ENCODE data around the gene DHRS4. TPM values are rescaled to one million over a fixed set of nuclear protein-coding genes. Genes with fewer than 3 reads are reported as not detected.
"Not testable (repeated sequence)": the region's sequence is repeated elsewhere in the genome, so short reads cannot be mapped to it uniquely, and the experiment has no call there.

DHRS4 gene
- total and polyA plus RNA-seq, 8 donors, result 28.1 to 41.4 (median 37.1) TPM

DNA sequence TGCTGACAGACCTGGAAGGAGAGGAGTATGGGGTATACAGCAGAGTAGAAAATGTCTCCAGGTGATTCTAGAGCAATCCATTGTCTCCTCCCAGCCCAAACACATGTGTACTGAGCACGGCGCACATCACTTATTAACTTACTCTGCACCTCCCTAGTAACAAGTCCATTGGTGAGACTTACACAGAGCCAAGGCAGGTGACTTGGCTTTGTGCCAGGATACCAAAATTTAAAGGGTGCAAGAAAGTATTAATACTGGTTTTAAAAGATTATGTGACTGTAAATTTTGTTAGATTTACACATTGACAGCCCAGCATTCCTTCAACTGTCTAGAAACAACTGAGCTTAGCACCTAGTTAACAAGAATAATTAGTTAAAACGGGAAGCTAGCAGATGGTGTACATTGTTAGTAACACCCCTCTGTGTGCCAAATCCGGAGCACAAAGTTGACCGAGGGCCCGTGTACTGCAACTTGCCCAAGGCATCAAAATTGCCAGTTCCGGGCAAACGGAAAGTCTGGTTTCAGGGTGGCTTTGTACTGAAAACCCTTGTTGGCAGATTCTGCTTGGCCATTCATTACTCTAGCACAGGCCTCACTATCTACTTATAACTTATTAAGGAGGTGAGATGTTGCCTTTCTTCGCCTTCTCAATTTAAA lies 4.5 kb downstream of the DHRS4 start:
- H3K27me3 ChIP-seq; H3K9me3 ChIP-seq; intact Hi-C loops (cut with DNase I); DNase-seq; ATAC-seq; H3K27ac ChIP-seq; H3K4me3 ChIP-seq: not testable (repeated sequence)
- Histone ChIP-seq H3K4me1 (peaks cover 3 to 14% of the 10 kb centered on the region in 2 donors), H3K36me3 (peaks cover 0 to 11% of the 10 kb centered on the region in 2 donors)

DNA sequence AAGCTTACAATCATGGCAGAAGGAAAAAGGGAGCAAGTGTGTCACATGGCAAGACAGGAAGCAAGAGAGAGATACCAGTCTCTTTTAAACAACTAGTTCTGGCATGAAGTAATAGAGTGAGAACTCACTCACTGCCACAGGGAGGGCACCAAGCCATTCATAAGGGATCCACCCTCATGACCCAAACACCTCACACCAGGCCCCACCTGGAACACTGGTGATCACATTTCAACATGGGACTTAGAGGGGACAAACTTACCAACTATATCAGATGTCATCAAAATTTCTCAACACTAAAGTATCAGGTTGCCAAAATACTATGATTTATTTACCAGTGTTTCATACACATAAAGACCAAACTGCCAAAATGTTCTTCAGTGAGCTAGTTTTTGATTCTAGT lies 7.3 kb downstream of the DHRS4 start:
- H3K4me3 ChIP-seq; ATAC-seq; intact Hi-C loops (cut with DNase I); H3K36me3 ChIP-seq; DNase-seq; H3K9me3 ChIP-seq; H3K4me1 ChIP-seq; H3K27me3 ChIP-seq; H3K27ac ChIP-seq: not testable (repeated sequence)

DNA sequence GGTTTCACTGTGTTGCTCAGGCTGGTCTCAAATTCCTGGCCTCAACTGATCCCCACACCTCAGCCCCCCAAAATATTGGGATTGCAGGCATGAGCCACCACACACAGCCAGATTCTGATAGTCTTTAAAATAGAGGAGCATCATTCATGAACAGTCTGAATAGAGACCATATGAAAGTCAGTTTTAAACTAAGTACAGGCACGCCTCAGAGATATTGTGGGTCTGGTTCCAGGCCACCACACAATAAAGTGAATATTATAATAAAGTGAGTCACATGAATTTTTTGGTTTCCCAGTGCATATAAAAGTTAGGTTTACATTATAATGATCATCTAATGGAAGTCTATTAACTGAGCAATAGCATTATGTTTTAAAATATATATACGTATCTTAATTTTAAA lies 8.1 kb downstream of the DHRS4 start:
- DNase-seq; H3K4me1 ChIP-seq; H3K36me3 ChIP-seq; H3K4me3 ChIP-seq; H3K9me3 ChIP-seq; intact Hi-C loops (cut with DNase I); H3K27ac ChIP-seq; H3K27me3 ChIP-seq; ATAC-seq: not testable (repeated sequence)

DNA sequence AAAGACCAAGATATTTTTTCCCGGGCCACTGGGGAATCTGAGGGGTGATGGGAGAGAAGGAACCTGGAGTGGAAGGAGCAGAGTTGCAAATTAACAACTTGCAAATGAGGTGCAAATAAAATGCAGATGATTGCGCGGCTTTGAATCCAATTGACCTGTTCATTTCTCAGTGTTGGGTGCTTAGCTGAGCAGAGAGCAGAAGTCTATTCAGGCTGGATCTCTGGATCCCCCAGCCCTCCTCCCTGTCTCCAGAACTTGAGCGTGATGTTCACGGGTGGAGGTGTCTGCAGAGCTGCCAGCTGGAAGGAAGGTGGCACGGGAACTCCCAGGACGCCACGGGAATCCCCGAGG lies 15.5 kb downstream of the DHRS4 start:
- ATAC-seq; H3K4me1 ChIP-seq; H3K27ac ChIP-seq; H3K9me3 ChIP-seq; H3K27me3 ChIP-seq; intact Hi-C loops (cut with DNase I); H3K36me3 ChIP-seq; DNase-seq: not testable (repeated sequence)
- peak overlapping the region in 1 of 2 donors; percentile 43 for H3K4me3 ChIP-seq

DNA sequence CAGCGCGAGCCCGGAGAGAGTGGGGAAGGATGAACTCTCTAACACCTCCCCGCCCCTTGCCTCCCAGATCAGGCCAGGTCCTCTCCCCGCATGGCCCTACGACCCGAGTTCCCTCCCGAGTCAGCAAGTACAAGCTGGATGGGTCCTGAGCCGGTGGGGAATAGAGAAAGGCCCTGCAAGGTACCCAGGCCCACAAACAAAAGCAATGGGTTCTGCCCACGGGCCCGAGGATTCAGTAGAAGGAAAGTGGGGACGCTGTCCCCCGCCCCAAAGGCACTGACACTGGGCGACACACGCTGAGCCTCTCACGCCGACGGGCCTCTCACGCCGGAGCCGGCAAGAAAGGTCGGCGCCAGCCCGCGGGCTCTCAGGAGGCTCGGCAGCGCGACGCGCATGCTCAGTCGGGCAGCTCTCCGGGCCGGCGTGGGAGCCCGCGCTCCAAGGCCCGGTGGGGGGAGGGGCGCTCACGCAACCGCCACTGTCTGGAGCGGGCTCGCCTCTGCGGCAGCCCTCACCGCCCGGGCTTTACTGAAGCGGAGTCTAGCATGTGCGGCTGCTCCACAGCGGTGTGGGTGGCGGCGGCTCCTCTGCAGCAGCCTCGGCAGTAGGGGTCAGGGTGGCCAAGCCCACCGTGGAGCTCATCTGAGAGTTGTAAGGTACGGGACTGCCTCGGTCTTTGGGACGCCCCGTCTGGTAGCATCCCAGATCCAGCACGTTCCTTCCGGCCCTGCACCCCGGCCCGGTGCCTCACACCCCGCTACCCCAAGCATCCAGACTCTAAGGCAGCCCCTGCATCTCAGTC lies 16.1 kb downstream of the DHRS4 start:
- intact Hi-C loops (cut with DNase I), result loop anchor here in 1 of 2 donors (5.0 kb wide), 1 partner anchor 48 kb away; no protein-coding TSS in a partner anchor
- H3K36me3 ChIP-seq, H3K27ac ChIP-seq, H3K4me1 ChIP-seq, H3K27me3 ChIP-seq, H3K9me3 ChIP-seq: not testable (repeated sequence)
- ATAC-seq (peak; percentile 93), DNase-seq (peak in 2 of 4 donors; percentile 47 to 84)
- H3K4me3 ChIP-seq, result peak overlapping the region; percentile 43

DNA sequence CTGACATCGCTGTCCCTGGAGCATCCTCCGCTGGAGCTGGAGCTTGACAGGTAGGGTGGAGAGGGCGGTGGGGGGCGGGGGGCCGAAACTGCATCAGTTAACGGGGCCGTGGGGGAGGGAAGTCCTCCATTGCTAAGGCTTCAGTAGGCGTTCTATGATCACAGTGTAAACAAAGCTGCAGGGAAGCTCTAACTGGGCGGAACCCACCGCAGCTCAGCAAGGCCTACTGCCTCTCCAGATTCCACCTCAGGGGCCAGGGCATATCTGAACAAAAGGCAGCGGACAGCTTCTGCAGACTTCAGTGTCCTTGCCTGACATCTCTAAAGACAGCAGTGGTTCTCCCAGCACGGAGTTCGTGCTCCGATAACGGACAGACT lies 16.7 kb downstream of the DHRS4 start:
- H3K36me3 ChIP-seq, H3K27me3 ChIP-seq, H3K9me3 ChIP-seq, DNase-seq, H3K4me1 ChIP-seq, H3K27ac ChIP-seq: not testable (repeated sequence)
- peak overlapping the region in 1 of 2 donors; percentile 43 for H3K4me3 ChIP-seq
- ATAC-seq, result peak; percentile 26
- intact Hi-C loops (cut with DNase I), result loop anchor here in 1 of 2 donors (5.0 kb wide), 1 partner anchor 47 kb away; no protein-coding TSS in a partner anchor

DNA sequence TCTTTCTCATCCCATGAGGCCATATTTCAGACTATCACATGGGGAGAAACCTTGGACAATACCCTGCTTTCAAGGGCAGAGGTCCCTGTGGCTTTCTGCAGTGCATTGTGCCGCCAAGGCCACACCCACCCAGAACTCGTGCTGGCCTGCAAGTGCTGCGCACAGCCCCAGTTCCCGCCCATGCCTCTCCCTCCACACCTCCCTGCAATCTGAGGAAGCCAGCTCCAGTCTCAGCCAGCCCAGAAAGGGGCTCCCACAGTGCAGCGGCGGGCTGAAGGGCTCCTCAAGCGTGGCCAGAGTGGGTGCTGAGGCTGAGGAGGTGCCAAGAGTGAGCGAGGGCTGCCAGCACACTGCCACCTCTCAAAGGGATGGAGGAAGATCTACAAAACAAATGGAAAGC lies 19.6 kb downstream of the DHRS4 start:
- peak in 1 of 4 donors; percentile 78 for DNase-seq
- H3K9me3 ChIP-seq, H3K27me3 ChIP-seq, H3K4me3 ChIP-seq, H3K36me3 ChIP-seq, H3K27ac ChIP-seq, H3K4me1 ChIP-seq, ATAC-seq: not testable (repeated sequence)
- intact Hi-C loops (cut with DNase I), result loop anchor here in 1 of 2 donors (5.0 kb wide), 1 partner anchor 44 kb away; no protein-coding TSS in a partner anchor

DNA sequence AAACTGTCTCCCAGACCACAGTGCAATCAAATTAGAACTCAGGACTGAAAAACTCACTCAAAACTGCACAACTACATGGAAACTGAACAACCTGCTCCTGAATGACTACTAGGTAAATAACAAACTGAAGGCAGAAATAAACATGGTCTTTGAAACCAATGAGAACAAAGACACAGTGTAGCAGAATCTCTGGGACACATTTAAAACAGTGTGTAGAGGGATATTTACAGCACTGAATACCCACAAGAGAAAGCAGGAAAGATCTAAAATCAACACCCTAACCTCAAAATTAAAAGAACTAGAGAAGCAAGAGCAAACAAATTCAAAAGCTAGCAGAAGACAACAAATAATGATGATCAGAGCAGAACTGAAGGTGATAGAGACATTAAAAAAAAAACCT lies 20.5 kb downstream of the DHRS4 start:
- intact Hi-C loops (cut with DNase I), result loop anchor here in 1 of 2 donors (5.0 kb wide), 1 partner anchor 43 kb away; no protein-coding TSS in a partner anchor
- H3K4me3 ChIP-seq, ATAC-seq, H3K36me3 ChIP-seq, H3K27me3 ChIP-seq, DNase-seq, H3K4me1 ChIP-seq, H3K9me3 ChIP-seq, H3K27ac ChIP-seq: not testable (repeated sequence)

DNA sequence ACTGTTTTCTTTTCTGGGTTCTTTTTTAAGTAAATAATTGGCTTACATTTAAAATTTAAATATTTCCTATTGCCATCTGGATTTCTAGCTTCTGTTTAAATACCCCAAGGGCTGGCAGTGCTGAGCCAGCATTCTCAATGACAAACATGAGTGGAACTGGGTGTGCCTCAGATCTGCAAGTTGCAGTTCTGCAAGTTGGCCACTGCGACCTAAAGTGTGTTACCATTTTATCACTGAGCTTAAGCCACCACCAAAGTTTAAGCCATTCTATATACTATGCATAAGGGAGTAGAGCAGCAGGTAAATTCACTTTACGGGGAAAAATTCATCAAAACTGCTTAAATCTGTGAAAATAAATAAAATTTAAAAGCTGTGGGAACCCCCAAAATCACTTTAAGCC lies 23.6 kb downstream of the DHRS4 start:
- TF ChIP-seq, protein P1, sequence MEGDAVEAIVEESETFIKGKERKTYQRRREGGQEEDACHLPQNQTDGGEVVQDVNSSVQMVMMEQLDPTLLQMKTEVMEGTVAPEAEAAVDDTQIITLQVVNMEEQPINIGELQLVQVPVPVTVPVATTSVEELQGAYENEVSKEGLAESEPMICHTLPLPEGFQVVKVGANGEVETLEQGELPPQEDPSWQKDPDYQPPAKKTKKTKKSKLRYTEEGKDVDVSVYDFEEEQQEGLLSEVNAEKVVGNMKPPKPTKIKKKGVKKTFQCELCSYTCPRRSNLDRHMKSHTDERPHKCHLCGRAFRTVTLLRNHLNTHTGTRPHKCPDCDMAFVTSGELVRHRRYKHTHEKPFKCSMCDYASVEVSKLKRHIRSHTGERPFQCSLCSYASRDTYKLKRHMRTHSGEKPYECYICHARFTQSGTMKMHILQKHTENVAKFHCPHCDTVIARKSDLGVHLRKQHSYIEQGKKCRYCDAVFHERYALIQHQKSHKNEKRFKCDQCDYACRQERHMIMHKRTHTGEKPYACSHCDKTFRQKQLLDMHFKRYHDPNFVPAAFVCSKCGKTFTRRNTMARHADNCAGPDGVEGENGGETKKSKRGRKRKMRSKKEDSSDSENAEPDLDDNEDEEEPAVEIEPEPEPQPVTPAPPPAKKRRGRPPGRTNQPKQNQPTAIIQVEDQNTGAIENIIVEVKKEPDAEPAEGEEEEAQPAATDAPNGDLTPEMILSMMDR (IDR thresholded peaks at IDR 0.05), result peak; percentile 12 to 42
- H3K27ac ChIP-seq; DNase-seq; H3K27me3 ChIP-seq; H3K9me3 ChIP-seq; H3K4me1 ChIP-seq; H3K4me3 ChIP-seq; H3K36me3 ChIP-seq; intact Hi-C loops (cut with DNase I): not testable (repeated sequence)
- peak; percentile 90 for ATAC-seq

DNA sequence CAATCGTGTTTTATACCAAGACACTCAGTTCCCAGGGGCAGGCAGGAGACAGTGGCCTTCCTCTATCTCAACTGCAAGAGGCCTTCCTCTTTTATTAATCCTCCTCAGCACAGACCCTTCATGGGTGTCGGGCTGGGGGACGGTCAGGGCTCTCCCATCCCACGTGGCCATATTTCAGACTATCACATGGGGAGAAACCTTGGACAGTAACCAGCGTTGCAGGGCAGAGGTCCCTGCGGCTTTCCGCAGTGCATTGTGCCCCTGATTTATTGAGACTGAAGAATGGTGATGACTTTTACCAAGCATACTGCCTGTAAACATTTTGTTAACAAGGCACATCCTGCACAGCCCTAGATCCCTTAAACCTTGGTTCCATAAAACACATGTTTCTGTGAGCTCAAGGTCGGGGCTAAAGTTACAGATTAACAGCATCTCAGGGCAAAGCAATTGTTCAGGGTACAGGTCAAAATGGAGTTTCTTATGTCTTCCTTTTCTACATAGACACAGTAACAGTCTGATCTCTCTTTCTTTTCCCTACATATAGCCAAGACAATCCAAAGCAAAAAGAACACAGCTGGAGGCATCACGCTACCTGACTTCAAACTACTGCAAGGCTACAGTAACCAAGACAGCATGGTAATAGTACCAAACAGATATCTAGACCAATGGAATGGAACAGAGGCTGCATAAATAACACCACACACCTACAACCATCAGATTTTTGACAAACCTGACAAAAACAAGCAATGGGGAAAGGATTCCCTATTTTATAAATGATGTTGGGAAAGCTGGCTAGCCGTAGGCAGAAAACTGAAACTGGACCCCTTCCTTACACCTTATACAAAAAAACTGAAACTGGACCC lies 28.6 kb downstream of the DHRS4 start:
- ATAC-seq, result not testable (repeated sequence)

More for the DNA sequence above, 28.6 kb downstream of the DHRS4 start:
- H3K9me3 ChIP-seq; DNase-seq; H3K36me3 ChIP-seq; H3K4me3 ChIP-seq; H3K27me3 ChIP-seq; H3K4me1 ChIP-seq; H3K27ac ChIP-seq; intact Hi-C loops (cut with DNase I): not testable (repeated sequence)
